NOMO-1 treated with dmso at 0.1 percent for 144 hours (cell line): ENCODE measurements around the gene PCDH17.

Experiments
- DNase-seq: peaks from one replicate; lab custom pipeline; 2025; ENCODE audit not compliant: unreplicated experiment; lab: John Stamatoyannopoulos, UW

PCDH17 gene, protein sequence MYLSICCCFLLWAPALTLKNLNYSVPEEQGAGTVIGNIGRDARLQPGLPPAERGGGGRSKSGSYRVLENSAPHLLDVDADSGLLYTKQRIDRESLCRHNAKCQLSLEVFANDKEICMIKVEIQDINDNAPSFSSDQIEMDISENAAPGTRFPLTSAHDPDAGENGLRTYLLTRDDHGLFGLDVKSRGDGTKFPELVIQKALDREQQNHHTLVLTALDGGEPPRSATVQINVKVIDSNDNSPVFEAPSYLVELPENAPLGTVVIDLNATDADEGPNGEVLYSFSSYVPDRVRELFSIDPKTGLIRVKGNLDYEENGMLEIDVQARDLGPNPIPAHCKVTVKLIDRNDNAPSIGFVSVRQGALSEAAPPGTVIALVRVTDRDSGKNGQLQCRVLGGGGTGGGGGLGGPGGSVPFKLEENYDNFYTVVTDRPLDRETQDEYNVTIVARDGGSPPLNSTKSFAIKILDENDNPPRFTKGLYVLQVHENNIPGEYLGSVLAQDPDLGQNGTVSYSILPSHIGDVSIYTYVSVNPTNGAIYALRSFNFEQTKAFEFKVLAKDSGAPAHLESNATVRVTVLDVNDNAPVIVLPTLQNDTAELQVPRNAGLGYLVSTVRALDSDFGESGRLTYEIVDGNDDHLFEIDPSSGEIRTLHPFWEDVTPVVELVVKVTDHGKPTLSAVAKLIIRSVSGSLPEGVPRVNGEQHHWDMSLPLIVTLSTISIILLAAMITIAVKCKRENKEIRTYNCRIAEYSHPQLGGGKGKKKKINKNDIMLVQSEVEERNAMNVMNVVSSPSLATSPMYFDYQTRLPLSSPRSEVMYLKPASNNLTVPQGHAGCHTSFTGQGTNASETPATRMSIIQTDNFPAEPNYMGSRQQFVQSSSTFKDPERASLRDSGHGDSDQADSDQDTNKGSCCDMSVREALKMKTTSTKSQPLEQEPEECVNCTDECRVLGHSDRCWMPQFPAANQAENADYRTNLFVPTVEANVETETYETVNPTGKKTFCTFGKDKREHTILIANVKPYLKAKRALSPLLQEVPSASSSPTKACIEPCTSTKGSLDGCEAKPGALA (N-terminal part only)

GRCh38 chr13:57631596-57632275, at the start of gene PCDH17:
TSS of gene PCDH17 (plus strand) at chr13:57631744. CDS start at chr13:57632547, 803 bp downstream.
- no peak for DNase-seq

GRCh38 chr13:57582032-57582431, 49.5 kb upstream of the PCDH17 start:
- no peak for DNase-seq

DNA sequence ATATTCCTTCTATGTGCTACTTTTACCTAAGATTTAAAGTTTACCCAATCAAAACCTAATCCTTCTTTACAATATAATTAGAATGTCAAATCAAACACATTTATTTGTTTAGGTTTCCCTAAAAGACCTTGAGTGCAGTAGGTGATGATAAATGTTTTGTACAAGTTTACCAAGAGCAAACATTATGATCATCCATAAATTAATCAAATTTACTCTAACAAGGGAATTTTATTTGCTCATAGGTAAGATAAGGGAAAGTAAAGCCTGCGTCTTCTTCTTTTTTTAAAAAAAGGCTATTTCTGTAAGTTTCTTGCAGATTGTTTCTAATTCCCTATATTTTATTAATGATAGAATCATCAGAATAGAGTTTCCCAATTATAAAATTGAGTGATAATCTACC, 48.0 kb upstream of the PCDH17 start:
- no peak for DNase-seq

- DNase-seq: no peak
These were observed 42.9 kb upstream of the PCDH17 start for GRCh38 chr13:57588639-57589038.

DNA sequence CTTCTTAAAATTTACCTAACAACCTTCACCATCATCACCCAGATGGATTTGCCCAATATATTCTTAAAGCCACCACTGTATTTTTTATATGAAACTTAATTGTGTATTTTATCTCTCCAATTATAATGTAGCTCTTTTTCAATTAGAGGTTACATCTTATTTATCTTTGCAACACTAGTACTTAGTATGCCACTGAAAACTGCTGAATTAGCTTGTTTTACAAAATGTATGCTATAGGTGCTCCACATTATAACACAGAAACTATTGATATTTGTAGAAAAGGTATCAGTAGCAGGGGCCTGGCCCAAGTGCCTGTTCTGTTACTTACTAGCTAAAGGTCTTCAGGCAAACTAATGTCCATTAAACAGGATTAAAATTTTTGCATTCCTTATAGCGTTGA, 35.8 kb upstream of the PCDH17 start:
- DNase-seq: no peak

DNA sequence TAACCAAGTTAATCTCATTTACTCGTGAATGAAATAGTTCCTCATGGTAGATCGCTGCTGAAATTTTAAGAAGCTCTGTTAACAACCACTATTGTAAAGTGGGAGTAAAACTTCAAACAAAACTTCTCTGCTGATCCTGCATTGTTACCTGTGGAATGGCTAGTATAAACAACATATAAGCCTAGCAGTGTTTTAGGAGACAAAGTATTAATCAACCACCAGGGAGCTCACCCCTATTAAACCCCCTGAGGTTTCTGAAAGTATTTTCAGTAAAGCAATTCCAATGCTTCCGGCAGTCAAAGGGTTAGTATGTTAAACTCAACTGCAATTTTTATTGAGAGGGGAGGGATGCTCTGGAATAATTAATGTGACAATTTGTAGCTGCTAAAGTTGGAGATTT, 30.0 kb upstream of the PCDH17 start:
- no peak for DNase-seq

DNA sequence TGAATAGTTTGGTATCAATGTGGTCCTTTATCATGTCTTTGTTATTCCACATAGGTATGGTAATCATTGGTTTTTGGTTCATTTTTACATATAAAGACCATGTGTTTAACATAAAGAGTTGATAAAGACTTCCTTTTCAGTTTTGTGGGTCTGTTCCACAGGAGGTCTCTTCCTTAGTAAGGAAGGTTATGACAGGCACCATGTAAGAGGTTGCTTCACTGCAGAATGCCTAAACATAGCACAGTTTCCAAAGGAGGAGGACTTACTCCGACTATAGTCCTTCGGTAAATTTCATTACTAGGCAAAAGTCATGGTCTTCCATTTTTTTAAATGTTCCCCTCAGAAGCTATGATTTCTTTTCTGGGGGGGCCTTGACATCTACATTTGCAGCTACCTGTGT, 27.1 kb upstream of the PCDH17 start:
- DNase-seq: no peak

DNA sequence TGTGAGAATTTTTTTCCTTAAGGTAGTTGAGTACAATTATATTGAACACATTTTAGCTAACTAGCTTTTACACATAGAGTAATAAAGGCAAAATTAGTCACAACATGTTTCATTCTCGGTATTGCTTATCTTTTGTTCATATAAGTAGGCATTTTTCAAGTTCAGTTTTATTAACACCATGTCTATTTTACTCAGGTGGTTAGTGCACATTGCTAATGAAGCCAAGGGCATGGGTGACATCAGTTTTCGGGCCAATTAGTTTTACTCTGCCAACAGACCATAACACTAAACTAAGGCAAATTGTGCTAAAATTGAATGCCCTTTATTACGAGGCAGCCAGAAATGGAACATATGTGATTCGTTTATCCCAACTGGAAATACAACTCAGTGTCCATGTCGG, 19.6 kb upstream of the PCDH17 start:
- DNase-seq: no peak

GRCh38 chr13:57612568-57612967, 19.0 kb upstream of the PCDH17 start:
- no peak for DNase-seq

DNA sequence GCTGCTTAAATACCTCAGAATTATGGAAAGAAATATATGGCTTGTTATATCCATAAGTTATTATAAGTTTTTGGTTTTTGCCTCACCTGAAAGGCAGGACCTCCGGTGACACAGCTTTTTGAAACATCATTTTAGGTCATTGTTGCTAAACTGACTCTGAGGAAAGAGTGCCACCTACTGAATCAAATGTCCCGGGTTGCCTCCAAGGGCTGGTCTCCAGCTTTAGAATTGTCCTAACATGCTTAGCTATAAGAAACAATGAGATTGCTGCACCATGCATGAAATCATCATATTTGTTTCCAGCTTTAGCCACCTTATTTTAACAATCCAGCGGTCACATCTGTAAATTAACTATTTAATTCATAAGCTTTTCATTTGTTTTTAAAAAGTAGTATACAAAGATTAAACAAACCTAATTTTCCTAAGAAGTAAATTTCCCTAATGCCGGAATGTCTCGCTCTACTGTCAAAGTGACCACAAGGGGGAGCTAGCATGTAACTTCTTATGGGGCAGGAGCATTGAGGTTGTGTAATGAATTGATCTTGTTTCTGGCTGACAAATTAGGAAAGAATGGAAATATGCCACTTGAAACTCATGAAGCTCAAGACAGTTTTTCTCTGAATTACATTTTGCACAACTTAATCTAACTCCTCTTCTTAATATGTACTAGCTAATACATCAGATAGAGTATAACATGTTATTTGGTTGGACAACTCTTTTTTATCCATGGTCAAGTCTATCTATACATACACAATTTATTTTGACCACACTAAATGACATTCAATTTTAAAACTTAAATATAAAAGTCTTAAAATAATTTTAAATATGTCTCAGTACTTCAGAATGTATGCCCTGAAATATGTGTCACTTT, 6.7 kb upstream of the PCDH17 start:
- no peak for DNase-seq

DNA sequence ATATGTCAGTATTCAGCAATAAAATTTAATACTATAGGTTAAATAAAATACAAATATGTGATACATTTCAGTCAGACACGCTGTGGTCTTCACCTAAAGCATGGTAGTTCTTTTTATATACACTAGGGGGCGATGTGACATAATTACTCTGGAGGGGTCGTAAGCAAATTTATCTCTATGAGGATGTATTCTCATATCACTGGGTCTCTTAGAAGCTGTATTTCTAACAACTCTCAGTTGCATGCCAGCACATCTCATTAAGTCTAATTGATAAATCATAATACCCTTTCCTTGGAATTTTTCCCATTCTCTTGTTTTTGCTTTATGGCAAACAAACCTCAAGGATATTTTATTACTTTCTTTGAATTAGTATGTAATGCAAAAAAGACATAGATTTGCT, 3.9 kb upstream of the PCDH17 start:
- no peak for DNase-seq

DNA sequence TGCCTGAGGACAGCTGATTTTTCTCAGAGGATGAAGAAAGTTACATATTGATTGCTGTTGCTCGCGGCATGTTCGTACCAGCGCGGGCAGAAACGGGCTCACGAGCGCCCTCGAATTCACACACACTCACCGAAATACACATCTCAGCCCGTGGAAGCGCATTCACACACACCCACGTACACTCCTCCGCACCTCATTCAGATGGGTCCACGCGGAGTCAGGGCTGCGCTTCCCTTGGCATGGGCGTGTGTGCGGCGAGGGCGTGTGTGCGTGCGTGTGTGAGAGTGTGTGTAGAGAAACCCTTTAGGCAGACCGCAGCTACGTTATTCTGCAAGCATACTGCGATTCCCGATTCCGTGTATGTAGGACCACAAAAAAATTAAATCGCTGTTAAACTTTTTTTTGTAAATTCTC, 2.1 kb upstream of the PCDH17 start:
- no peak for DNase-seq

- no peak for DNase-seq
These were observed 1.7 kb upstream of the PCDH17 start for GRCh38 chr13:57629821-57630235.

- DNase-seq: no peak
These were observed 616 bp upstream of the PCDH17 start for GRCh38 chr13:57630661-57631595.

DNA sequence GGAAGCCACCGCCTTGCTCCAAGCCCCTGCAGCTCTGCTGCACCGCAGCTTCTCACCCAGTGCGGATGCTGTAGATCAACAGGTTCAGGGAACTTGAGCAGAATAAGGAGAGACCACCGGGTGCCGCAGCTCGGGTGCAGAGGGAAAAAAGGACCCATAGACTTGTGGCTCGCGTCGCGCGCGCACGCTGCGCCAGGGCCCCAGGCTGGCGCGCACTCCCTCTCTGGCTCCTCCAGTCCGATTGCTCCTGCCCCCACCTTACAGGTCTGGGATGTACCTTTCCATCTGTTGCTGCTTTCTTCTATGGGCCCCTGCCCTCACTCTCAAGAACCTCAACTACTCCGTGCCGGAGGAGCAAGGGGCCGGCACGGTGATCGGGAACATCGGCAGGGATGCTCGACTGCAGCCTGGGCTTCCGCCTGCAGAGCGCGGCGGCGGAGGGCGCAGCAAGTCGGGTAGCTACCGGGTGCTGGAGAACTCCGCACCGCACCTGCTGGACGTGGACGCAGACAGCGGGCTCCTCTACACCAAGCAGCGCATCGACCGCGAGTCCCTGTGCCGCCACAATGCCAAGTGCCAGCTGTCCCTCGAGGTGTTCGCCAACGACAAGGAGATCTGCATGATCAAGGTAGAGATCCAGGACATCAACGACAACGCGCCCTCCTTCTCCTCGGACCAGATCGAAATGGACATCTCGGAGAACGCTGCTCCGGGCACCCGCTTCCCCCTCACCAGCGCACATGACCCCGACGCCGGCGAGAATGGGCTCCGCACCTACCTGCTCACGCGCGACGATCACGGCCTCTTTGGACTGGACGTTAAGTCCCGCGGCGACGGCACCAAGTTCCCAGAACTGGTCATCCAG, 964 bp downstream of the PCDH17 start:
- DNase-seq: no peak

DNA sequence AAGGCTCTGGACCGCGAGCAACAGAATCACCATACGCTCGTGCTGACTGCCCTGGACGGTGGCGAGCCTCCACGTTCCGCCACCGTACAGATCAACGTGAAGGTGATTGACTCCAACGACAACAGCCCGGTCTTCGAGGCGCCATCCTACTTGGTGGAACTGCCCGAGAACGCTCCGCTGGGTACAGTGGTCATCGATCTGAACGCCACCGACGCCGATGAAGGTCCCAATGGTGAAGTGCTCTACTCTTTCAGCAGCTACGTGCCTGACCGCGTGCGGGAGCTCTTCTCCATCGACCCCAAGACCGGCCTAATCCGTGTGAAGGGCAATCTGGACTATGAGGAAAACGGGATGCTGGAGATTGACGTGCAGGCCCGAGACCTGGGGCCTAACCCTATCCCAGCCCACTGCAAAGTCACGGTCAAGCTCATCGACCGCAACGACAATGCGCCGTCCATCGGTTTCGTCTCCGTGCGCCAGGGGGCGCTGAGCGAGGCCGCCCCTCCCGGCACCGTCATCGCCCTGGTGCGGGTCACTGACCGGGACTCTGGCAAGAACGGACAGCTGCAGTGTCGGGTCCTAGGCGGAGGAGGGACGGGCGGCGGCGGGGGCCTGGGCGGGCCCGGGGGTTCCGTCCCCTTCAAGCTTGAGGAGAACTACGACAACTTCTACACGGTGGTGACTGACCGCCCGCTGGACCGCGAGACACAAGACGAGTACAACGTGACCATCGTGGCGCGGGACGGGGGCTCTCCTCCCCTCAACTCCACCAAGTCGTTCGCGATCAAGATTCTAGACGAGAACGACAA, 1.8 kb downstream of the PCDH17 start:
- no peak for DNase-seq
